Smooth muscle cell (in vitro differentiated cells): ENCODE data around the gene ECI1. TPM values are rescaled to one million over a fixed set of nuclear protein-coding genes. Genes with fewer than 3 reads are reported as not detected.

Source experiments
- DNase-seq: peaks from one replicate; lab custom pipeline; 2025; ENCODE audit not compliant: unreplicated experiment; lab: John Stamatoyannopoulos, UW
- H2AFZ ChIP-seq: fragments of 200-600 bp; sonication (generic); 2 replicates; pipeline ENCODE4 v1.6.0; 2016; ENCODE audit warnings: antibody characterized with exemption, low read depth, mild to moderate bottlenecking
- H3F3A ChIP-seq: fragments of 200-600 bp; sonication (generic); 2 replicates; pipeline ENCODE4 v1.6.0; 2017; ENCODE audit warnings: antibody characterized with exemption, low read depth
- H3K27ac ChIP-seq: fragments of 200-600 bp; sonication (generic); 2 replicates; pipeline ENCODE4 v1.5.1; 2016; ENCODE audit warnings: low read depth, mild to moderate bottlenecking
- H3K27me3 ChIP-seq: fragments of 200-600 bp; sonication (generic); 2 replicates; pipeline ENCODE4 v1.6.1; 2016; ENCODE audit warnings: low read depth, mild to moderate bottlenecking
- H3K36me3 ChIP-seq: fragments of 200-600 bp; sonication (generic); 2 replicates; pipeline ENCODE4 v1.5.1; 2016; ENCODE audit warnings: low read depth
- H3K4me1 ChIP-seq: fragments of 200-600 bp; sonication (generic); 2 replicates; pipeline ENCODE4 v1.5.1; 2016; ENCODE audit warnings: low read depth
- H3K4me2 ChIP-seq: fragments of 200-600 bp; sonication (generic); 2 replicates; pipeline ENCODE4 v1.6.0; 2016; ENCODE audit warnings: mild to moderate bottlenecking
- H3K4me3 ChIP-seq: fragments of 200-600 bp; sonication (generic); 2 replicates; pipeline ENCODE4 v1.5.1; 2016; ENCODE audit warnings: mild to moderate bottlenecking
- H3K79me2 ChIP-seq: fragments of 200-600 bp; sonication (generic); 2 replicates; pipeline ENCODE4 v1.6.0; 2016; ENCODE audit warnings: low read depth, mild to moderate bottlenecking
- H3K9ac ChIP-seq: fragments of 200-600 bp; sonication (generic); 2 replicates; pipeline ENCODE4 v1.6.0; 2016; ENCODE audit warnings: low read depth
- H3K9me3 ChIP-seq: fragments of 200-600 bp; sonication (generic); replicated peaks from 2 replicates; pipeline ENCODE4 v1.5.1; 2016; ENCODE audit warnings: low read depth
- H4K20me1 ChIP-seq: fragments of 200-600 bp; sonication (generic); 2 replicates; pipeline ENCODE4 v1.6.0; 2016; ENCODE audit warnings: low read depth
- WGBS: methylation state at CpG from one replicate; pipeline ENCODE4 v1.1.7; 2016; ENCODE audit warnings: low lambda C conversion rate; 5-methylcytosine and 5-hydroxymethylcytosine counted together
- microRNA counts: library from miRNA; unstranded; fragments of <30 nt; microRNA quantifications from one replicate; lab custom pipeline; 2016
- microRNA-seq: library from miRNA; unstranded; fragments of <30 nt; microRNA quantifications from one replicate; pipeline ENCODE4, GENCODE V29; 2016; ENCODE audit warnings: borderline number of aligned reads
- polyA plus RNA-seq: library from polyadenylated mRNA; unstranded; fragments of >200 nt; fragmentation: Nextera tagmentation; extraction: Ambion mirVana; gene quantifications from 2 replicates; pipeline ENCODE4 v1.2.1, GENCODE V29; 2016
- small RNA-seq: library from RNA; depleted of rRNA; stranded (forward); fragments of <200 nt; gene quantifications from one replicate; pipeline ENCODE3, GENCODE V24; 2014
- total RNA-seq: library from RNA; depleted of rRNA; stranded (reverse); fragments of >200 nt; gene quantifications from 2 replicates; pipeline ENCODE4 v1.2.3, GENCODE V29; 2014
- TF ChIP-seq, protein P1 (sequence below): fragments of 200-600 bp; sonication (generic); IDR thresholded peaks from 2 replicates; pipeline ENCODE4 v1.5.1; 2017; ENCODE audit warnings: borderline replicate concordance, mild to moderate bottlenecking, antibody characterized with exemption; ENCODE audit not compliant: insufficient read depth, poor library complexity, severe bottlenecking

Gene ECI1
- total and polyA plus RNA-seq, 2 experiments from 2014 or later, result 45.7 to 86.9 TPM

- TF ChIP-seq, protein P1, sequence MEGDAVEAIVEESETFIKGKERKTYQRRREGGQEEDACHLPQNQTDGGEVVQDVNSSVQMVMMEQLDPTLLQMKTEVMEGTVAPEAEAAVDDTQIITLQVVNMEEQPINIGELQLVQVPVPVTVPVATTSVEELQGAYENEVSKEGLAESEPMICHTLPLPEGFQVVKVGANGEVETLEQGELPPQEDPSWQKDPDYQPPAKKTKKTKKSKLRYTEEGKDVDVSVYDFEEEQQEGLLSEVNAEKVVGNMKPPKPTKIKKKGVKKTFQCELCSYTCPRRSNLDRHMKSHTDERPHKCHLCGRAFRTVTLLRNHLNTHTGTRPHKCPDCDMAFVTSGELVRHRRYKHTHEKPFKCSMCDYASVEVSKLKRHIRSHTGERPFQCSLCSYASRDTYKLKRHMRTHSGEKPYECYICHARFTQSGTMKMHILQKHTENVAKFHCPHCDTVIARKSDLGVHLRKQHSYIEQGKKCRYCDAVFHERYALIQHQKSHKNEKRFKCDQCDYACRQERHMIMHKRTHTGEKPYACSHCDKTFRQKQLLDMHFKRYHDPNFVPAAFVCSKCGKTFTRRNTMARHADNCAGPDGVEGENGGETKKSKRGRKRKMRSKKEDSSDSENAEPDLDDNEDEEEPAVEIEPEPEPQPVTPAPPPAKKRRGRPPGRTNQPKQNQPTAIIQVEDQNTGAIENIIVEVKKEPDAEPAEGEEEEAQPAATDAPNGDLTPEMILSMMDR, result no peak
- no peaks in the 10 kb centered on the region for H3K9me3 ChIP-seq
- H3K4me3 ChIP-seq, result no peak overlapping the region
- no peaks in the 10 kb centered on the region for H3K79me2 ChIP-seq
- H3K36me3 ChIP-seq, result no peaks in the 10 kb centered on the region
- peaks cover 6% of the 10 kb centered on the region for H3K27me3 ChIP-seq
- H4K20me1 ChIP-seq, result no peaks in the 10 kb centered on the region
- no peaks in the 10 kb centered on the region for H3F3A ChIP-seq
- DNase-seq, result no peak
- H2AFZ ChIP-seq, result no peak overlapping the region
- no peak overlapping the region for H3K4me2 ChIP-seq
- no peaks in the 10 kb centered on the region for H3K4me1 ChIP-seq
- 80% methylated on average over 16 of the region's 24 CpGs for WGBS
- no peak overlapping the region for H3K27ac ChIP-seq
- H3K9ac ChIP-seq, result no peak overlapping the region
These were observed 61.3 kb downstream of the ECI1 start for GRCh38 chr16:2190002-2190658.

MicroRNAs within 50 kb of the gene (microRNA counts, 767-probe panel; counts per million panel counts)
- 183 counts per million for microRNA hsa-miR-940 (lab: Ali Mortazavi, UCI)

Small RNA genes within 50 kb of the gene (microRNA-seq; reads per million reads assigned to microRNA genes)
- gene MIR3677 (not detected), gene MIR4717 (not detected)

Small RNA genes within 50 kb of the gene (small RNA-seq; reads per million reads assigned to genes)
- not detected for gene MIR3677
- gene MIR4717, result not detected

Other genes starting within 250 kb of the ECI1 start
- 23.2 and 27.2 TPM in 2 replicates for gene ZNF598, start 241.8 kb downstream of the ECI1 start, total RNA-seq
- 27.9 and 32.7 TPM in 2 replicates for gene ZNF598, start 241.8 kb downstream of the ECI1 start, polyA plus RNA-seq
- 13.1 and 30.9 TPM in 2 replicates for gene NPW, start 231.8 kb downstream of the ECI1 start, total RNA-seq
- gene NPW, start 231.8 kb downstream of the ECI1 start, polyA plus RNA-seq, result 185 and 193 TPM in 2 replicates
- gene NHERF2, start 224.7 kb downstream of the ECI1 start, total RNA-seq, result 14.4 and 21.8 TPM in 2 replicates
- 40.2 and 56.8 TPM in 2 replicates for gene NHERF2, start 224.7 kb downstream of the ECI1 start, polyA plus RNA-seq
- gene NTHL1, start 203.8 kb downstream of the ECI1 start, total RNA-seq, result 14.6 and 23.8 TPM in 2 replicates
- gene NTHL1, start 203.8 kb downstream of the ECI1 start, polyA plus RNA-seq, result 36.5 and 39.3 TPM in 2 replicates
- gene TSC2, start 203.6 kb downstream of the ECI1 start, total RNA-seq, result 29.7 and 64.5 TPM in 2 replicates
- 74.7 and 110 TPM in 2 replicates for gene TSC2, start 203.6 kb downstream of the ECI1 start, polyA plus RNA-seq
- 68.2 and 70.1 TPM in 2 replicates for gene PKD1, start 115.7 kb downstream of the ECI1 start, total RNA-seq
- 47.9 and 71.3 TPM in 2 replicates for gene PKD1, start 115.7 kb downstream of the ECI1 start, polyA plus RNA-seq
- gene RAB26, start 103.0 kb downstream of the ECI1 start, total RNA-seq, result not detected in 2 replicates
- gene RAB26, start 103.0 kb downstream of the ECI1 start, polyA plus RNA-seq, result 1.3 and 3.4 TPM in 2 replicates
- gene TRAF7, start 95.8 kb downstream of the ECI1 start, total RNA-seq, result 52.6 and 59.9 TPM in 2 replicates
- gene TRAF7, start 95.8 kb downstream of the ECI1 start, polyA plus RNA-seq, result 27.5 and 28.0 TPM in 2 replicates
- 0.45 TPM in 2 replicates for gene CASKIN1, start 55.0 kb downstream of the ECI1 start, total RNA-seq
- gene CASKIN1, start 55.0 kb downstream of the ECI1 start, polyA plus RNA-seq, result 0.09 and 0.77 TPM in 2 replicates
- gene MLST8, start 46.1 kb downstream of the ECI1 start, total RNA-seq, result 37.2 and 38.1 TPM in 2 replicates
- gene MLST8, start 46.1 kb downstream of the ECI1 start, polyA plus RNA-seq, result 61.8 and 67.0 TPM in 2 replicates
- 2.0 and 2.4 TPM in 2 replicates for gene BRICD5, start 40.7 kb downstream of the ECI1 start, total RNA-seq
- 4.7 and 14.1 TPM in 2 replicates for gene BRICD5, start 40.7 kb downstream of the ECI1 start, polyA plus RNA-seq
- gene PGP, start 36.7 kb downstream of the ECI1 start, total RNA-seq, result 17.2 and 21.6 TPM in 2 replicates
- gene PGP, start 36.7 kb downstream of the ECI1 start, polyA plus RNA-seq, result 30.1 and 32.9 TPM in 2 replicates
- 12.1 and 17.1 TPM in 2 replicates for gene E4F1, start 28.0 kb downstream of the ECI1 start, total RNA-seq
- gene E4F1, start 28.0 kb downstream of the ECI1 start, polyA plus RNA-seq, result 22.4 and 25.9 TPM in 2 replicates
- gene DNASE1L2, start 15.1 kb downstream of the ECI1 start, total RNA-seq, result 0.13 TPM in 1 of 2 replicates, not detected in the other
- 0.25 and 1.6 TPM in 2 replicates for gene DNASE1L2, start 15.1 kb downstream of the ECI1 start, polyA plus RNA-seq
- gene RNPS1, start 16.5 kb upstream of the ECI1 start, total RNA-seq, result 82.9 and 87.9 TPM in 2 replicates
- gene RNPS1, start 16.5 kb upstream of the ECI1 start, polyA plus RNA-seq, result 192 and 206 TPM in 2 replicates
- 0.76 and 2.2 TPM in 2 replicates for gene ABCA3, start 89.1 kb upstream of the ECI1 start, total RNA-seq
- gene ABCA3, start 89.1 kb upstream of the ECI1 start, polyA plus RNA-seq, result 1.4 and 1.7 TPM in 2 replicates
- 3.6 and 4.9 TPM in 2 replicates for gene CCNF, start 177.9 kb upstream of the ECI1 start, total RNA-seq
- gene CCNF, start 177.9 kb upstream of the ECI1 start, polyA plus RNA-seq, result 6.6 and 12.8 TPM in 2 replicates
- 4.7 and 8.0 TPM in 2 replicates for gene TEDC2, start 208.5 kb upstream of the ECI1 start, total RNA-seq
- 8.5 and 13.3 TPM in 2 replicates for gene TEDC2, start 208.5 kb upstream of the ECI1 start, polyA plus RNA-seq
- gene NTN3, start 219.7 kb upstream of the ECI1 start, total RNA-seq, result 0.18 and 5.2 TPM in 2 replicates
- 0.23 and 0.57 TPM in 2 replicates for gene NTN3, start 219.7 kb upstream of the ECI1 start, polyA plus RNA-seq
- 5.1 and 9.2 TPM in 2 replicates for gene TBC1D24, start 223.5 kb upstream of the ECI1 start, total RNA-seq
- gene TBC1D24, start 223.5 kb upstream of the ECI1 start, polyA plus RNA-seq, result 4.9 and 5.5 TPM in 2 replicates